ENCODE results near the gene CEACAM4.
"Not testable (repeated sequence)": the region's sequence is repeated elsewhere in the genome, so short reads cannot be mapped to it uniquely, and the experiment has no call there.

The CEACAM4 gene

GRCh38 chr19:41584931-41585330, 41.9 kb downstream of the CEACAM4 start:
- no peak for DNase-seq (ENCODE audit: low spot score)

GRCh38 chr19:41584260-41584810, 42.5 kb downstream of the CEACAM4 start:
- no peak for DNase-seq (ENCODE audit: low spot score)

- not testable (repeated sequence) for DNase-seq (ENCODE audit: low spot score)
Measured at GRCh38 chr19:41582577-41583182, 44.2 kb downstream of the CEACAM4 start.

- DNase-seq (ENCODE audit: low spot score), result not testable (repeated sequence)
Measured at GRCh38 chr19:41581068-41581467, 45.8 kb downstream of the CEACAM4 start.

GRCh38 chr19:41578886-41579285, 48.0 kb downstream of the CEACAM4 start:
- no peak for DNase-seq (ENCODE audit: low spot score)

GRCh38 chr19:41577833-41578232, 49.0 kb downstream of the CEACAM4 start:
- no peak for DNase-seq (ENCODE audit: low spot score)

GRCh38 chr19:41577144-41577830, 49.6 kb downstream of the CEACAM4 start:
- no peak for DNase-seq (ENCODE audit: low spot score)

- no peak for DNase-seq (ENCODE audit: low spot score)
Measured at GRCh38 chr19:41575998-41576397, 50.9 kb downstream of the CEACAM4 start, which contains the start of gene CEACAM21. CEACAM21 (plus strand) TSS chr19:41576166; CDS start chr19:41576275, 109 bp downstream.

- peak; percentile 77 for DNase-seq (ENCODE audit: low spot score)
Measured at GRCh38 chr19:41570639-41571112, 56.2 kb downstream of the CEACAM4 start.

- no peak for DNase-seq (ENCODE audit: low spot score)
Measured at GRCh38 chr19:41570179-41570578, 56.7 kb downstream of the CEACAM4 start.

- DNase-seq (ENCODE audit: low spot score), result no peak
Measured at GRCh38 chr19:41569481-41570150, 57.3 kb downstream of the CEACAM4 start.

All from iPS-NIHi11 (cell line).